Measurements from ENCODE around the gene CLASP1.
"Not testable (repeated sequence)": the region's sequence is repeated elsewhere in the genome, so short reads cannot be mapped to it uniquely, and the experiment has no call there.

CLASP1 gene

GRCh38 chr2:121649149-121649595 is at the start of gene CLASP1:
TSS of gene CLASP1 (minus strand) at chr2:121649462. CDS start at chr2:121605895, 43,567 bp downstream.
- peak within 1 kb of the TSS; percentile 99 for H3K27ac Mint-ChIP-seq
- peak; percentile 30 for ATAC-seq
- peak within 1 kb of the TSS; percentile 97 for H3K4me3 Mint-ChIP-seq
- H3K4me1 Mint-ChIP-seq = peaks cover 65% of the 10 kb centered on the region
- peaks cover 26% of the 10 kb centered on the region for H3K36me3 Mint-ChIP-seq (ENCODE audit: low read depth)
- no peak for DNase-seq
- no peaks in the 10 kb centered on the region for H3K27me3 Mint-ChIP-seq
- H3K9me3 Mint-ChIP-seq = no peaks in the 10 kb centered on the region

- ATAC-seq (no peak), DNase-seq (no peak)
- Mint-ChIP-seq H3K9me3 (no peaks in the 10 kb centered on the region), H3K4me3 (no peak overlapping the region), H3K36me3 (ENCODE audit: low read depth) (no peaks in the 10 kb centered on the region), H3K27me3 (no peaks in the 10 kb centered on the region), H3K27ac (peak overlapping the region; percentile 42), H3K4me1 (peaks cover 45% of the 10 kb centered on the region)
Observed at GRCh38 chr2:121698318-121698930, 49.2 kb upstream of the CLASP1 start.

- Mint-ChIP-seq H3K27me3 (no peaks in the 10 kb centered on the region), H3K9me3 (no peaks in the 10 kb centered on the region), H3K36me3 (ENCODE audit: low read depth) (no peaks in the 10 kb centered on the region), H3K27ac (peak overlapping the region; percentile 47), H3K4me1 (peaks cover 42% of the 10 kb centered on the region), H3K4me3 (no peak overlapping the region)
- DNase-seq (no peak), ATAC-seq (no peak)
Observed at GRCh38 chr2:121697108-121697631, 47.9 kb upstream of the CLASP1 start.

- no peaks in the 10 kb centered on the region for H3K36me3 Mint-ChIP-seq (ENCODE audit: low read depth)
- H3K4me1 Mint-ChIP-seq = peaks cover 35% of the 10 kb centered on the region
- DNase-seq (no peak), ATAC-seq (no peak)
- no peak overlapping the region for H3K27ac Mint-ChIP-seq
- no peaks in the 10 kb centered on the region for H3K27me3 Mint-ChIP-seq
- no peaks in the 10 kb centered on the region for H3K9me3 Mint-ChIP-seq
- H3K4me3 Mint-ChIP-seq = no peak overlapping the region
Observed at GRCh38 chr2:121696410-121696930, 47.2 kb upstream of the CLASP1 start.

DNA sequence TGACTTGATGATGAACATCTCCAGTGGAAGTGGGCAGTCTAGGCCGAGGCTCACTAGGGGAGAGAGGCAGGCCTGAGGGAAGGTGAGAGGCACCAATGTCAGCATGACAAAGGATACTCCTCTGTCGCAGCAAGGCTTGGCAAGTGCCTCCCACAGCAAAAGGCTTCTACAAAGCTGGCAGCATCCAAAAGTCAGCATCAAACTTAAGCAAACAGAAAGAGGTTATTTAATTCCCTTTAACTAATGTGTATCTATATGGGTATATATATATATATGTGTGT is 45.8 kb upstream of the CLASP1 start:
- H3K27me3 Mint-ChIP-seq = no peaks in the 10 kb centered on the region

DNA sequence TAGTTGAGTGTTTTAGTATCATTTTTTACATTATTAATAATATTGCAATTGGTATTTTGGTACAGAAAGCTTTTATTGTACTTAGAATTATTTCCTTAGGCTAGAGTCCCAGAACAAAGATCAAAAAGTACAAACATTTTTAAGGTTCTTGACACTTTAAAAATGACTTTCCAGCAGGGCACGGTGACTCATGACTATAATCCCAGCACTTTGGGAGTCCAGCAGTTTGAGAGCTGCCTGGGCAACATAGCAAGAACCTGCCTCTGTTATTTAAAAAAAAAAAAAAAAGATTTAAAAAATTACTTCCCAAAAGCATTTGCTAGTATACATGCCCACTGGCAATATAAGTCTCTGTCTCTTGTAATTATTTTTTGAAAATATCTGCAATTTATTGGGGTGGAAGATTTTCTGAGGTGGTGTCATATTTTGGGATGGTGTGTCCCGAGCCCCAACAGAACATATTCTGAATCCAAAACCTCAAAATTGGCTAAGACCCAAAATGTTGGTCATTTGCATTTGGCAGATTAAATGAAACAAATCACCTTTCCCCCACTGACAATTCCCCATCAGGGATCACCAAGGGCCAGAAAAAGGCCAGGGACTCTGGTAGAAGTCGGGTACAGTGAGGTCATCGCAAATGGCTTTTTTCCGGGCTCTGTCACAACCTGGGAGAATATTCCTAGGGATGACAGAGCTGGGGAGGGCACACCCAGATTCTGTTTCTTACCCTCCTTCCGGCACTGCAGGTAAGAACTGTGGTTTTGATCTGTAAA is 45.3 kb upstream of the CLASP1 start:
- no peak for ATAC-seq
- H3K27ac Mint-ChIP-seq = no peak overlapping the region
- DNase-seq = no peak

More for the DNA sequence above, 45.8 kb upstream of the CLASP1 start:
- DNase-seq (no peak), ATAC-seq (no peak)
- Mint-ChIP-seq H3K27ac (no peak overlapping the region), H3K36me3 (ENCODE audit: low read depth) (no peaks in the 10 kb centered on the region), H3K4me1 (peaks cover 22% of the 10 kb centered on the region), H3K9me3 (no peaks in the 10 kb centered on the region), H3K4me3 (no peak overlapping the region)

GRCh38 chr2:121690572-121690971 is 41.3 kb upstream of the CLASP1 start:
- H3K4me3 Mint-ChIP-seq; H3K36me3 Mint-ChIP-seq (ENCODE audit: low read depth); H3K27ac Mint-ChIP-seq; H3K27me3 Mint-ChIP-seq; ATAC-seq; DNase-seq; H3K4me1 Mint-ChIP-seq; H3K9me3 Mint-ChIP-seq: not testable (repeated sequence)

More for the DNA sequence above, 45.3 kb upstream of the CLASP1 start:
- no peaks in the 10 kb centered on the region for H3K27me3 Mint-ChIP-seq
- no peak overlapping the region for H3K4me3 Mint-ChIP-seq
- H3K4me1 Mint-ChIP-seq = peaks cover 17% of the 10 kb centered on the region
- no peaks in the 10 kb centered on the region for H3K9me3 Mint-ChIP-seq
- H3K36me3 Mint-ChIP-seq (ENCODE audit: low read depth) = no peaks in the 10 kb centered on the region

GRCh38 chr2:121690095-121690494 is 40.8 kb upstream of the CLASP1 start:
- H3K9me3 Mint-ChIP-seq = no peaks in the 10 kb centered on the region
- H3K27ac Mint-ChIP-seq = no peak overlapping the region
- DNase-seq (no peak), ATAC-seq (no peak)
- H3K27me3 Mint-ChIP-seq = no peaks in the 10 kb centered on the region
- no peaks in the 10 kb centered on the region for H3K36me3 Mint-ChIP-seq (ENCODE audit: low read depth)
- H3K4me1 Mint-ChIP-seq = no peaks in the 10 kb centered on the region
- no peak overlapping the region for H3K4me3 Mint-ChIP-seq

- H3K27ac Mint-ChIP-seq = no peak overlapping the region
- ATAC-seq = no peak
- peaks cover under 1% of the 10 kb centered on the region for H3K9me3 Mint-ChIP-seq
- DNase-seq = no peak
- no peaks in the 10 kb centered on the region for H3K4me1 Mint-ChIP-seq
- H3K27me3 Mint-ChIP-seq = no peaks in the 10 kb centered on the region
- no peak overlapping the region for H3K4me3 Mint-ChIP-seq
- no peaks in the 10 kb centered on the region for H3K36me3 Mint-ChIP-seq (ENCODE audit: low read depth)
Observed at GRCh38 chr2:121689356-121689755, 40.1 kb upstream of the CLASP1 start.

DNA sequence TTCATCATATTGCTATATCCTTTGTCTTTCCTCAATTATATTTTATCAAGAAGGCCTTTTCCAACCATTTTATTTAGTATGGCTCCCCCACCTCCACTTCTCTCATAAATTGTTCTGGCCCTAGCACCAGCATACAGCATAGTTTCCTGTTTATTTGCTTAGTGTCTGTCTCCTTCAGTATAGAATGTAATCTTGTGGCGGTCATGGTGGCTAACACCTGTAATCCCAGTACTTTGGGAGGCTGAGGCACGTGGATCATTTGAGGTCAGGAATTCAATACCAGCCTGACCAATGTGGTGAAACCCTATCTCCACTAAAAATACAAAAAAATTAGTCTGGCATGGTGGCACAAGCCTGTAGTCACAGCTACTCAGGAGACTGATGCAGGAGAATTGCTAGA is 39.6 kb upstream of the CLASP1 start:
- H3K4me3 Mint-ChIP-seq = no peak overlapping the region
- H3K4me1 Mint-ChIP-seq = no peaks in the 10 kb centered on the region
- DNase-seq = no peak
- peaks cover 3% of the 10 kb centered on the region for H3K36me3 Mint-ChIP-seq (ENCODE audit: low read depth)
- ATAC-seq = no peak
- no peak overlapping the region for H3K27ac Mint-ChIP-seq
- peaks cover 6% of the 10 kb centered on the region for H3K9me3 Mint-ChIP-seq
- no peaks in the 10 kb centered on the region for H3K27me3 Mint-ChIP-seq

DNA sequence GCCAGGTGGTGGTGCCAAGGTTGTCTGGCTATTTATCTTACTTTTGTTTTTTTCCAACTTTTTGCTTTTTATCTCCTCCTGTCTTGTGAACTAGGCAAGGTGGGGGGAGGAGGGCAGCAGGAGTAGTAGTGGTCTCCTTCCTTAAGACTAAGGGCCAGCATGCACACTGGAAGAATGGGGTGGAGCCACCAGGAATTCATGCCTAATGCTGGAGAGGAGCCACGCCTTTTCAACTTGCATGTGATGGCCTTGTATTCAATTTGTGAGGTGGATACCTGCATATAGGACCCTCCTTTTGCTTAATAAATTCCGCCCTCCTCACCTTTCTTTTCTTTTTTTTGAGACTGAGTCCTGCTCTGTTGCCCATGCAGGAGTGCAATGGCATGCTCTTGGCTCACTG is 37.6 kb upstream of the CLASP1 start:
- Mint-ChIP-seq H3K36me3 (ENCODE audit: low read depth) (peaks cover 13% of the 10 kb centered on the region), H3K27me3 (no peaks in the 10 kb centered on the region), H3K4me3 (no peak overlapping the region), H3K4me1 (no peaks in the 10 kb centered on the region), H3K9me3 (peaks cover 18% of the 10 kb centered on the region), H3K27ac (no peak overlapping the region)
- ATAC-seq (no peak), DNase-seq (no peak)

DNA sequence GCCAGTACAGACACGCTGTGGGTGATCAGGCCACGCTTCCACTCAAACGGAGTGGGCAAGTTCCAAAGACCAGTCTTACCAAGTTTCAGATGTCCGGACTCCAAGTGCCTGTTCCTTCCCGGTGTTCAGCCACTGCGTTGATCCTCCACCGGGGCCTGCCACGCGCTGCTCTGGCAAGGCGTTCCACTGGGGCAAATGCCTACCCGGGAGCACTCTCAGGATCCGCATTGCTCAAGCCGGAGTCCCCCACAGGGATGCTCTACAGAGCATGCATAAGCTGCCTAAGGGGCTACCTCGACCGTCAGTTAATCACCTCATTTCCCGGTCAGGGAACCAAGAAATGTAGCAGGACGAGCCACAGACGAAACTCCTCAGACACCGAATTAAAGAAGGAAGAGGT is 37.0 kb upstream of the CLASP1 start:
- Mint-ChIP-seq H3K27ac (no peak overlapping the region), H3K9me3 (peaks cover 24% of the 10 kb centered on the region), H3K36me3 (ENCODE audit: low read depth) (peaks cover 17% of the 10 kb centered on the region), H3K4me1 (no peaks in the 10 kb centered on the region), H3K4me3 (no peak overlapping the region), H3K27me3 (no peaks in the 10 kb centered on the region)
- ATAC-seq (no peak), DNase-seq (no peak)

DNA sequence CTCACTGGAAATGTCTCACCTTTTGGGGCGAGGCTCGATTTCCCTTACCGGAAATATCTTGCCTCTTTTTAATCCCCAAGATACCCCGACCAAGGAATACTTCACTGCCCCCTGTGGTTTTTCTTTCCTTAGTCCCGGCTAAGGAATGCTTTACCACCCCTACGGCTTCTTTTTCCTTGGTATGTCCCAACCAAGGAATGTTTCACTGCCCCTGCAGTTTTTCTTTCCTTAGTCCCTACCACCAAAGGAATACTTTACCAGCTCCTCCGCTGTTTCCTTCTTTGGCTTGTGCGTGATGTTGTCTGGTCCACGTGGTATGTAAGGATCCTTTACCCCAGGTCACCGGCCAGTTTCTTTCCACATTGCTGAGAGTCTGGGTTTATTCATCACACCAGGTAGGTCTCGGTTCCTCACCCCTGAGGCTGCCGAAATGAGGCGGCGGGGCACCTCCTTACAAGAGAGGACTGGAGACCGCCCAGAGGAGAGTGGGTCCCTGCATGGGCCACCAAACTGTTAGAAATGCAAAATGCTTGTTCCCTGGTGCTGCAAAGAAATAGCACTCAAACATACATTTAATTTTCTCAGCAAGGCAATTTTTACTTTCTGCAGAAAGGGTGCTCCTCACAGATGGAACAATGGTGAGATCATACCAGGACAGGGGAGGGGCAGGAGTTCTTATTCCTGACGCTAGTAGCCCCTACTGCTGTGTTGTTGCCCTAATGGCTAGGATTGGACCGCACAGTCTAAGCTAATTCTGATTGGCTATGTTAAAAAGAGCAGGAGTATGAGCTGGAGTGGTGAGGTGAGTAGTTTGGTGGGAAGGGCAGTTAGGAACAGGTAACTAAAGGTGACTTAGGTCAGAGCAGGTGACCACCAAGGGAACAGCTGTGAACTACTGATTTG is 33.4 kb upstream of the CLASP1 start:
- H3K4me3 Mint-ChIP-seq = no peak overlapping the region
- H3K4me1 Mint-ChIP-seq = no peaks in the 10 kb centered on the region
- H3K36me3 Mint-ChIP-seq (ENCODE audit: low read depth) = peaks cover 17% of the 10 kb centered on the region
- H3K9me3 Mint-ChIP-seq = peaks cover 31% of the 10 kb centered on the region
- no peak for ATAC-seq
- no peak overlapping the region for H3K27ac Mint-ChIP-seq
- no peaks in the 10 kb centered on the region for H3K27me3 Mint-ChIP-seq
- DNase-seq = no peak

GRCh38 chr2:121677855-121678254 is 28.6 kb upstream of the CLASP1 start:
- peaks cover 4% of the 10 kb centered on the region for H3K27me3 Mint-ChIP-seq
- H3K4me3 Mint-ChIP-seq = no peak overlapping the region
- ATAC-seq (no peak), DNase-seq (no peak)
- H3K36me3 Mint-ChIP-seq (ENCODE audit: low read depth) = peaks cover 16% of the 10 kb centered on the region
- peaks cover 50% of the 10 kb centered on the region for H3K9me3 Mint-ChIP-seq
- H3K27ac Mint-ChIP-seq = no peak overlapping the region
- no peaks in the 10 kb centered on the region for H3K4me1 Mint-ChIP-seq
